ENCODE results near the gene SORCS2.

GRCh38 chr4:7647600-7648543 lies 455.5 kb downstream of the SORCS2 start:
- TF ChIP-seq, protein P1, sequence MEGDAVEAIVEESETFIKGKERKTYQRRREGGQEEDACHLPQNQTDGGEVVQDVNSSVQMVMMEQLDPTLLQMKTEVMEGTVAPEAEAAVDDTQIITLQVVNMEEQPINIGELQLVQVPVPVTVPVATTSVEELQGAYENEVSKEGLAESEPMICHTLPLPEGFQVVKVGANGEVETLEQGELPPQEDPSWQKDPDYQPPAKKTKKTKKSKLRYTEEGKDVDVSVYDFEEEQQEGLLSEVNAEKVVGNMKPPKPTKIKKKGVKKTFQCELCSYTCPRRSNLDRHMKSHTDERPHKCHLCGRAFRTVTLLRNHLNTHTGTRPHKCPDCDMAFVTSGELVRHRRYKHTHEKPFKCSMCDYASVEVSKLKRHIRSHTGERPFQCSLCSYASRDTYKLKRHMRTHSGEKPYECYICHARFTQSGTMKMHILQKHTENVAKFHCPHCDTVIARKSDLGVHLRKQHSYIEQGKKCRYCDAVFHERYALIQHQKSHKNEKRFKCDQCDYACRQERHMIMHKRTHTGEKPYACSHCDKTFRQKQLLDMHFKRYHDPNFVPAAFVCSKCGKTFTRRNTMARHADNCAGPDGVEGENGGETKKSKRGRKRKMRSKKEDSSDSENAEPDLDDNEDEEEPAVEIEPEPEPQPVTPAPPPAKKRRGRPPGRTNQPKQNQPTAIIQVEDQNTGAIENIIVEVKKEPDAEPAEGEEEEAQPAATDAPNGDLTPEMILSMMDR (optimal IDR thresholded peaks at IDR 0.05 in 1 of 3, IDR thresholded peaks at IDR 0.05 in 1 of 3, conservative IDR thresholded peaks at IDR 0.05 in 1 of 3; ENCODE audit: extremely low read depth in 1 of 3, insufficient read depth in 2 of 3, low read length in 3 of 3), result no peak
- TF ChIP-seq EZH2 (IDR thresholded peaks at IDR 0.05; ENCODE audit: low read length), result no peak

All from keratinocyte (primary cell).